HG02588 (cell line): ENCODE measurements around the gene RDX.
"Not testable (repeated sequence)": the region's sequence is repeated elsewhere in the genome, so short reads cannot be mapped to it uniquely, and the experiment has no call there.

Experiments
- ATAC-seq: cut with Tn5 transposase; IDR thresholded peaks from one replicate; pipeline ENCODE4 v1.9.1; 2021; ENCODE audit warnings: mild to moderate bottlenecking, moderate library complexity; ENCODE audit not compliant: unreplicated experiment

Gene RDX

GRCh38 chr11:110279881-110280280 is 16.5 kb downstream of the RDX start:
- no peak for ATAC-seq

- ATAC-seq, result no peak
Measured at GRCh38 chr11:110272919-110273318, 23.5 kb downstream of the RDX start.

- no peak for ATAC-seq
Measured at GRCh38 chr11:110269996-110270395, 26.4 kb downstream of the RDX start.

- no peak for ATAC-seq
Measured at GRCh38 chr11:110268441-110268840, 28.0 kb downstream of the RDX start.

- no peak for ATAC-seq
Measured at GRCh38 chr11:110262072-110262403, 34.4 kb downstream of the RDX start.

GRCh38 chr11:110261195-110262071 is 35.0 kb downstream of the RDX start:
- ATAC-seq, result no peak

- no peak for ATAC-seq
Measured at GRCh38 chr11:110253525-110253924, 42.9 kb downstream of the RDX start.

- no peak for ATAC-seq
Measured at GRCh38 chr11:110251836-110252235, 44.6 kb downstream of the RDX start.

GRCh38 chr11:110250168-110250567 is 46.2 kb downstream of the RDX start:
- ATAC-seq, result no peak

GRCh38 chr11:110249766-110250165 is 46.6 kb downstream of the RDX start:
- no peak for ATAC-seq

- no peak for ATAC-seq
Measured at GRCh38 chr11:110249066-110249465, 47.3 kb downstream of the RDX start.

- no peak for ATAC-seq
Measured at GRCh38 chr11:110243791-110244190, 52.6 kb downstream of the RDX start.

- ATAC-seq, result no peak
Measured at GRCh38 chr11:110242746-110243145, 53.7 kb downstream of the RDX start.

GRCh38 chr11:110242188-110242587 is 54.2 kb downstream of the RDX start:
- ATAC-seq, result no peak

GRCh38 chr11:110235966-110236365 is 60.4 kb downstream of the RDX start:
- no peak for ATAC-seq

- ATAC-seq, result no peak
Measured at GRCh38 chr11:110230377-110230776, 66.0 kb downstream of the RDX start.

GRCh38 chr11:110219006-110219785 is 77.2 kb downstream of the RDX start:
- ATAC-seq, result no peak

GRCh38 chr11:110217936-110218335 is 78.5 kb downstream of the RDX start:
- no peak for ATAC-seq

- ATAC-seq, result no peak
Measured at GRCh38 chr11:110217223-110217877, 79.1 kb downstream of the RDX start.

GRCh38 chr11:110209313-110209694 is 87.1 kb downstream of the RDX start:
- ATAC-seq, result not testable (repeated sequence)

GRCh38 chr11:110208678-110209312 is 87.6 kb downstream of the RDX start:
- ATAC-seq, result not testable (repeated sequence)
